HG02973 (cell line): ENCODE measurements around the gene STK35.
"Not testable (repeated sequence)": the region's sequence is repeated elsewhere in the genome, so short reads cannot be mapped to it uniquely, and the experiment has no call there.

Experiments used
- ATAC-seq: cut with Tn5 transposase; IDR thresholded peaks from one replicate; pipeline ENCODE4 v1.9.1; 2021; ENCODE audit warnings: moderate library complexity; ENCODE audit not compliant: unreplicated experiment

STK35 gene

GRCh38 chr20:2156666-2157624 is 55.3 kb downstream of the STK35 start:
- no peak for ATAC-seq

- no peak for ATAC-seq
Observed at GRCh38 chr20:2162125-2162822, 60.6 kb downstream of the STK35 start.

- no peak for ATAC-seq
Observed at GRCh38 chr20:2162823-2163166, 61.2 kb downstream of the STK35 start.

GRCh38 chr20:2163312-2163711 is 61.7 kb downstream of the STK35 start:
- ATAC-seq: no peak

GRCh38 chr20:2163757-2164156 is 62.1 kb downstream of the STK35 start:
- ATAC-seq: no peak

- ATAC-seq: no peak
Observed at GRCh38 chr20:2164421-2164820, 62.8 kb downstream of the STK35 start.

- ATAC-seq: no peak
Observed at GRCh38 chr20:2164966-2165365, 63.3 kb downstream of the STK35 start.

- no peak for ATAC-seq
Observed at GRCh38 chr20:2165871-2166270, 64.2 kb downstream of the STK35 start.

GRCh38 chr20:2167112-2167511 is 65.5 kb downstream of the STK35 start:
- no peak for ATAC-seq

GRCh38 chr20:2168946-2169345 is 67.3 kb downstream of the STK35 start:
- no peak for ATAC-seq

GRCh38 chr20:2169456-2170088 is 67.9 kb downstream of the STK35 start:
- ATAC-seq: no peak

GRCh38 chr20:2170404-2170803 is 68.8 kb downstream of the STK35 start:
- ATAC-seq: no peak

- ATAC-seq: no peak
Observed at GRCh38 chr20:2171266-2171790, 69.7 kb downstream of the STK35 start.

- ATAC-seq: not testable (repeated sequence)
Observed at GRCh38 chr20:2171840-2172239, 70.2 kb downstream of the STK35 start.

GRCh38 chr20:2172305-2173175 is 70.9 kb downstream of the STK35 start:
- no peak for ATAC-seq

- no peak for ATAC-seq
Observed at GRCh38 chr20:2173186-2173585, 71.6 kb downstream of the STK35 start.

GRCh38 chr20:2174067-2174466 is 72.4 kb downstream of the STK35 start:
- no peak for ATAC-seq

GRCh38 chr20:2176946-2177345 is 75.3 kb downstream of the STK35 start:
- no peak for ATAC-seq

- no peak for ATAC-seq
Observed at GRCh38 chr20:2178318-2179232, 76.9 kb downstream of the STK35 start.

GRCh38 chr20:2179233-2179580 is 77.6 kb downstream of the STK35 start:
- ATAC-seq: no peak
